Cardiac muscle cell (in vitro differentiated cells and primary cell): ENCODE measurements around the gene IL1RN. TPM values are rescaled to one million over a fixed set of nuclear protein-coding genes. Genes with fewer than 3 reads are reported as not detected.

Experiments
- DNase-seq, 2 donors: peaks; one replicate each; pipeline versions ENCODE4 v3.0.0 to v3.0.0-alpha.2; 2010 to 2017; ENCODE audit warnings: low read depth in 1 of 2, low spot score in 1 of 2
- H3K27ac ChIP-seq: fragments of 200-600 bp; sonication (generic); 2 replicates; pipeline ENCODE4 v1.5.1; 2016
- H3K27me3 ChIP-seq: fragments of 200-600 bp; sonication (generic); 2 replicates; pipeline ENCODE4 v1.6.0; 2016; ENCODE audit warnings: control low read depth
- H3K36me3 ChIP-seq: fragments of 200-600 bp; sonication (generic); 2 replicates; pipeline ENCODE4 v1.5.1; 2016; ENCODE audit warnings: control low read depth
- H3K4me1 ChIP-seq: fragments of 200-600 bp; sonication (generic); 2 replicates; pipeline ENCODE4 v1.8.1; 2017; ENCODE audit warnings: low read depth, mild to moderate bottlenecking, mixed run types
- H3K4me3 ChIP-seq: fragments of 200-600 bp; sonication (generic); 2 replicates; pipeline ENCODE4 v1.5.1; 2016; ENCODE audit warnings: mild to moderate bottlenecking
- H3K9me3 ChIP-seq: fragments of 200-600 bp; sonication (generic); 2 replicates; pipeline ENCODE4 v1.5.1; 2017; ENCODE audit warnings: low read depth, mild to moderate bottlenecking, control low read depth
- CTCF ChIP-seq: IDR thresholded peaks from 2 replicates; pipeline ENCODE4 v1.5.1; 2012; ENCODE audit warnings: low read depth, mild to moderate bottlenecking, low read length
- polyA plus RNA-seq: library from polyadenylated mRNA; unstranded; fragments of >200 nt; fragmentation: Nextera tagmentation; extraction: Ambion mirVana; gene quantifications from 2 replicates; pipeline ENCODE4 v1.2.1, GENCODE V29; 2016
- total RNA-seq: library from RNA; depleted of rRNA; stranded (reverse); fragments of >200 nt; gene quantifications from 2 replicates; pipeline ENCODE4 v1.2.3, GENCODE V29; 2016

Gene IL1RN
- total and polyA plus RNA-seq, 2 experiments from 2014 or later, result not detected

DNA sequence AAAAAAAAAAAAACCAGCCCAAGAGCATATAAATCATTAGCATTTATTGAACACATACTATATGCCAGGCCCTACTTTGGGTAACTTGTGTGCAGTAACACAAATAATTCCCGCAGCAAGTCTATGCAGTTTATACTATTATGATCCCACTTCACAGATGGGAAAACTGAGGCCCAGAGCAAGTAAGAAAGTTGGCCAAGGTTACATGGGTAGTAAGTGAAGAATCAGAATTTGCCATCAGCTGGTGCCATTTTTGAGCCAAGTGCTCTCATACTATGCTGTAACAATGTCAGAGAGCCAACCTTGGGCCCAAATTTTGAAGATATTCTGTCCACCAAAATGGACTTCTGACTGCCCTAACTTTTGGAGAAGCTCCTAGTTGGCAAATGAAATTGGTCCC, 32.9 kb downstream of the IL1RN start:
- Histone ChIP-seq H3K9me3 (no peaks in the 10 kb centered on the region), H3K36me3 (no peaks in the 10 kb centered on the region), H3K27ac (no peak overlapping the region), H3K27me3 (no peaks in the 10 kb centered on the region), H3K4me3 (no peak overlapping the region), H3K4me1 (no peaks in the 10 kb centered on the region)
- no peak for TF ChIP-seq CTCF
- DNase-seq, result no peak

- H3K4me1 ChIP-seq, result no peaks in the 10 kb centered on the region
- H3K4me3 ChIP-seq, result no peak overlapping the region
- no peak for TF ChIP-seq CTCF
- no peaks in the 10 kb centered on the region for H3K9me3 ChIP-seq
- no peak overlapping the region for H3K27ac ChIP-seq
- DNase-seq, result no peak
- no peaks in the 10 kb centered on the region for H3K36me3 ChIP-seq
- no peaks in the 10 kb centered on the region for H3K27me3 ChIP-seq
These were observed 33.6 kb downstream of the IL1RN start for GRCh38 chr2:113160962-113161361.

DNA sequence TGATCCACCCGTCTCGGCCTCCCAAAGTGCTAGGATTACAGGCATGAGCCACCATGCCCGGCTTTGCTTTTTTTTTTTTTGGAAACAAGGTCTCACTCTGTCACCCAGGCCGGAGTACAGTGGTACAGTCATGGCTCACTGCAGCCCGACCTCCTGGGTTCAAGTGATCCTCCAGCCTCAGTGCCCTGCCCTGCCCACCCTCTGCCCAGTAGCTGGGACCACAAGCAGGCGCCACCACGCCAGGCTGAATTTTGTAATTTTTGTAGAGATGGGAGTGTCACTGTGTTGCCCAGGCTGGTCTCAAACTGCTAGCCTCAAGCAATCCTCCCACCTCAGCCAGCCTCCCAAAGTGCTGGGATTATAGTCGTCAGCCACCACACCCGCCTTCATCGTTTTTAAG, 34.8 kb downstream of the IL1RN start:
- Histone ChIP-seq H3K9me3 (no peaks in the 10 kb centered on the region), H3K27ac (no peak overlapping the region), H3K4me1 (no peaks in the 10 kb centered on the region), H3K27me3 (no peaks in the 10 kb centered on the region), H3K4me3 (no peak overlapping the region), H3K36me3 (no peaks in the 10 kb centered on the region)
- DNase-seq, result no peak
- no peak for TF ChIP-seq CTCF

GRCh38 chr2:113162869-113163268, 35.5 kb downstream of the IL1RN start:
- H3K9me3 ChIP-seq, result no peaks in the 10 kb centered on the region
- no peaks in the 10 kb centered on the region for H3K27me3 ChIP-seq
- H3K4me1 ChIP-seq, result no peaks in the 10 kb centered on the region
- no peak overlapping the region for H3K27ac ChIP-seq
- no peak overlapping the region for H3K4me3 ChIP-seq
- no peaks in the 10 kb centered on the region for H3K36me3 ChIP-seq
- no peak for DNase-seq
- TF ChIP-seq CTCF, result no peak

GRCh38 chr2:113164215-113164929, 37.0 kb downstream of the IL1RN start:
- DNase-seq, result no peak
- H3K27me3 ChIP-seq, result no peaks in the 10 kb centered on the region
- no peak overlapping the region for H3K27ac ChIP-seq
- H3K4me1 ChIP-seq, result no peaks in the 10 kb centered on the region
- H3K9me3 ChIP-seq, result no peaks in the 10 kb centered on the region
- TF ChIP-seq CTCF, result no peak
- no peaks in the 10 kb centered on the region for H3K36me3 ChIP-seq
- H3K4me3 ChIP-seq, result no peak overlapping the region
